ENCODE data around the gene PI4KA.

- TF ChIP-seq CTCF (IDR thresholded peaks at IDR 0.05): no peak
- no peak for TF ChIP-seq RFX5 (IDR thresholded peaks at IDR 0.05; ENCODE audit: low read length)
- no peak for TF ChIP-seq CHD2 (IDR thresholded peaks at IDR 0.05; ENCODE audit: low read length, partially characterized antibody)
- no peak for TF ChIP-seq NFIC (IDR thresholded peaks at IDR 0.05; ENCODE audit: borderline replicate concordance)
- TF ChIP-seq MAX (IDR thresholded peaks at IDR 0.05; ENCODE audit: low read depth): no peak
- TF ChIP-seq EP300 (IDR thresholded peaks at IDR 0.05; ENCODE audit: borderline replicate concordance in 1 of 2, low read depth in 1 of 2, low read length in 1 of 2): no peak
- TF ChIP-seq MXI1 (IDR thresholded peaks at IDR 0.05; ENCODE audit: low read depth, low read length): no peak
- TF ChIP-seq EZH2phosphoT487 (IDR thresholded peaks at IDR 0.05; ENCODE audit: borderline replicate concordance, low read depth): no peak
- no peak for TF ChIP-seq NRF1 (IDR thresholded peaks at IDR 0.05; ENCODE audit: low read depth, low read length)
- TF ChIP-seq YY1 (IDR thresholded peaks at IDR 0.05; ENCODE audit: low read depth): no peak
- TF ChIP-seq RAD21 (IDR thresholded peaks at IDR 0.05; ENCODE audit: low read length): no peak
These were observed 8.1 kb upstream of the PI4KA start for GRCh38 chr22:20866736-20867135.

All from SK-N-SH (cell line).